Measurements from ENCODE around the gene HILPDA.

- TF ChIP-seq CTCF (IDR thresholded peaks at IDR 0.05 in 4 of 5, conservative IDR thresholded peaks at IDR 0.05 in 1 of 5) (no peak), POLR2A (IDR thresholded peaks at IDR 0.05) (no peak)
Observed at GRCh38 chr7:128422037-128422436, 33.6 kb upstream of the HILPDA start.
